HTR-8/SVneo (cell line): ENCODE data around the gene GNB3.
"Not testable (repeated sequence)": the region's sequence is repeated elsewhere in the genome, so short reads cannot be mapped to it uniquely, and the experiment has no call there.

Source experiments
- DNase-seq: peaks from one replicate; pipeline ENCODE4 v3.0.0; 2011; ENCODE audit warnings: low spot score, mixed read lengths; ENCODE audit not compliant: insufficient read length
- FAIRE-seq: peaks from 2 replicates; lab custom pipeline; 2011; peaks lifted over from hg19 to GRCh38; lab: Jason Lieb, UNC

Gene GNB3

GRCh38 chr12:6854036-6854435, 13.3 kb downstream of the GNB3 start:
- FAIRE-seq (no peak), DNase-seq (no peak)

GRCh38 chr12:6855322-6855721, 14.6 kb downstream of the GNB3 start:
- no peak for DNase-seq
- no peak for FAIRE-seq

GRCh38 chr12:6858799-6859198, 18.1 kb downstream of the GNB3 start:
- no peak for FAIRE-seq

GRCh38 chr12:6860116-6860515, 19.4 kb downstream of the GNB3 start:
- no peak for DNase-seq
- FAIRE-seq: no peak

More at GRCh38 chr12:6858799-6859198, 18.1 kb downstream of the GNB3 start:
- no peak for DNase-seq

- peak; percentile 48 for FAIRE-seq
- DNase-seq: no peak
Measured at GRCh38 chr12:6860942-6861341, 20.2 kb downstream of the GNB3 start.

GRCh38 chr12:6861391-6861790, 20.7 kb downstream of the GNB3 start:
- FAIRE-seq (no peak), DNase-seq (no peak)

GRCh38 chr12:6863033-6863432, 22.3 kb downstream of the GNB3 start:
- DNase-seq (no peak), FAIRE-seq (no peak)

GRCh38 chr12:6863586-6864321, 23.0 kb downstream of the GNB3 start:
- no peak for FAIRE-seq
- no peak for DNase-seq

- not testable (repeated sequence) for DNase-seq, FAIRE-seq
Measured at GRCh38 chr12:6865307-6865706, 24.6 kb downstream of the GNB3 start.

- DNase-seq: no peak
- FAIRE-seq: peak; percentile 49
Measured at GRCh38 chr12:6866163-6866919, 25.6 kb downstream of the GNB3 start.

- FAIRE-seq (no peak), DNase-seq (no peak)
Measured at GRCh38 chr12:6866920-6867412, 26.2 kb downstream of the GNB3 start.

GRCh38 chr12:6867413-6868210, 26.9 kb downstream of the GNB3 start, which contains the start of gene TPI1:
Gene TPI1 (plus strand): TSS chr12:6867531. CDS start chr12:6867567, 36 bp downstream.
- peak; percentile 90 for DNase-seq
- FAIRE-seq: peak; percentile 94

- DNase-seq (no peak), FAIRE-seq (peak; percentile 87)
Measured at GRCh38 chr12:6868211-6869048, 27.7 kb downstream of the GNB3 start.

GRCh38 chr12:6869049-6870021, 28.6 kb downstream of the GNB3 start:
- DNase-seq (peak; percentile 83), FAIRE-seq (peak; percentile 67)

GRCh38 chr12:6870304-6870703, 29.6 kb downstream of the GNB3 start:
- not testable (repeated sequence) for FAIRE-seq, DNase-seq

GRCh38 chr12:6871052-6871957, 30.6 kb downstream of the GNB3 start:
- no peak for DNase-seq
- no peak for FAIRE-seq
